Measurements from ENCODE around the gene SOCS3. TPM values are rescaled to one million over a fixed set of nuclear protein-coding genes. Genes with fewer than 3 reads are reported as not detected.
"Not testable (repeated sequence)": the region's sequence is repeated elsewhere in the genome, so short reads cannot be mapped to it uniquely, and the experiment has no call there.

SOCS3 gene
- total and polyA plus RNA-seq, 10 donors: 10.7 to 164 (median 62.1) TPM

DNA sequence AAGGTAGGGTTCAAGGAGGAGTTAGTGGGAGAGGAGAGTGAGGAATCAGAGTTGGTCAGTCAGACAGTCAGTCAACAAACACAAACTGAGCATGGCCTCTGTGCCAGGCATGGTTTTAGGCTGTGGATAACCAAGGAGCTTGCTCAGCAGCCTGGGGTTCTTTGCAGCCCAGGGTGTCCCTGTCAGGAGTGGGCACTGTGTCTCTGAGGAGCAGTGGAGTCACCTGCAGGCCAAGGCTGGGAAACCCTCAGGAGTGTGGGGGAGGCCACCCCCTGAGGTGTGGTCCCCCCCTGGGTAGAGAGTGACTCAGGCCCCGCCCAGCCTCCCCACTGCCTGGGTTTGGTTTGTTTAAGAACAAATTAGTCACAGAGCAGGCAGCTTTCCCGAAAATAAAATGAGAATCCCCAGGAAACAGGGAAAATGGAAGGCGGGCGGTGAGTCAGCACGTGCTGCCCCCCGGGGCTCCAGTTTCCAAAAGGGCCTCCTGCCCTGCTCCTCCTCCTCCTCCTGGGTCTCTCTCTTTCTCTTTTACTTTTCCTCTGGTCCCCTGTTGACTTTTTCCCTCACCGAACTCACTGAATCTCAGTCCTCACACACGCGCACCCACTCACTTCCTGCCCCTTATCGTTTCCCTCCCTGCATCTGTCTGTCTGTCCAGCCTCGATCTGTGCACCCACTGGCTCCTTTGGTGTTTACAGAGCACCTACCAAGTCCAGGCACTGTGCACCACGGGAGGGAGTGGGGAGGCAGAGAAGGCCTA lies 44.3 kb downstream of the SOCS3 start:
- intact Hi-C loops (cut with DNase I; ENCODE audit: low total_unique reads): no loop called here
- 16 to 33% (median 26%) methylated on average over 12 of the region's 12 CpGs for WGBS, 5 donors
- no peak for DNase-seq
- no peak overlapping the region for H3K4me3 ChIP-seq
- H3K4me1 ChIP-seq: peaks cover 34 to 54% (median 45%) of the 10 kb centered on the region in 6 donors
- TF ChIP-seq POLR2AphosphoS5 (IDR thresholded peaks at IDR 0.05): no peak
- no peak for TF ChIP-seq POLR2A (IDR thresholded peaks at IDR 0.05)
- TF ChIP-seq, protein P1, sequence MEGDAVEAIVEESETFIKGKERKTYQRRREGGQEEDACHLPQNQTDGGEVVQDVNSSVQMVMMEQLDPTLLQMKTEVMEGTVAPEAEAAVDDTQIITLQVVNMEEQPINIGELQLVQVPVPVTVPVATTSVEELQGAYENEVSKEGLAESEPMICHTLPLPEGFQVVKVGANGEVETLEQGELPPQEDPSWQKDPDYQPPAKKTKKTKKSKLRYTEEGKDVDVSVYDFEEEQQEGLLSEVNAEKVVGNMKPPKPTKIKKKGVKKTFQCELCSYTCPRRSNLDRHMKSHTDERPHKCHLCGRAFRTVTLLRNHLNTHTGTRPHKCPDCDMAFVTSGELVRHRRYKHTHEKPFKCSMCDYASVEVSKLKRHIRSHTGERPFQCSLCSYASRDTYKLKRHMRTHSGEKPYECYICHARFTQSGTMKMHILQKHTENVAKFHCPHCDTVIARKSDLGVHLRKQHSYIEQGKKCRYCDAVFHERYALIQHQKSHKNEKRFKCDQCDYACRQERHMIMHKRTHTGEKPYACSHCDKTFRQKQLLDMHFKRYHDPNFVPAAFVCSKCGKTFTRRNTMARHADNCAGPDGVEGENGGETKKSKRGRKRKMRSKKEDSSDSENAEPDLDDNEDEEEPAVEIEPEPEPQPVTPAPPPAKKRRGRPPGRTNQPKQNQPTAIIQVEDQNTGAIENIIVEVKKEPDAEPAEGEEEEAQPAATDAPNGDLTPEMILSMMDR (IDR thresholded peaks at IDR 0.05 in 8 of 11, conservative IDR thresholded peaks at IDR 0.05 in 3 of 11): no peak
- peak overlapping the region; percentile 45 to 83 (median 79) for H3K27ac ChIP-seq
- no peaks in the 10 kb centered on the region for H3K9me3 ChIP-seq
- H3K27me3 ChIP-seq (replicated peaks in 1 of 7): peaks cover 0 to 57% (median 9%) of the 10 kb centered on the region in 7 donors
- H3K36me3 ChIP-seq: no peaks in the 10 kb centered on the region

DNA sequence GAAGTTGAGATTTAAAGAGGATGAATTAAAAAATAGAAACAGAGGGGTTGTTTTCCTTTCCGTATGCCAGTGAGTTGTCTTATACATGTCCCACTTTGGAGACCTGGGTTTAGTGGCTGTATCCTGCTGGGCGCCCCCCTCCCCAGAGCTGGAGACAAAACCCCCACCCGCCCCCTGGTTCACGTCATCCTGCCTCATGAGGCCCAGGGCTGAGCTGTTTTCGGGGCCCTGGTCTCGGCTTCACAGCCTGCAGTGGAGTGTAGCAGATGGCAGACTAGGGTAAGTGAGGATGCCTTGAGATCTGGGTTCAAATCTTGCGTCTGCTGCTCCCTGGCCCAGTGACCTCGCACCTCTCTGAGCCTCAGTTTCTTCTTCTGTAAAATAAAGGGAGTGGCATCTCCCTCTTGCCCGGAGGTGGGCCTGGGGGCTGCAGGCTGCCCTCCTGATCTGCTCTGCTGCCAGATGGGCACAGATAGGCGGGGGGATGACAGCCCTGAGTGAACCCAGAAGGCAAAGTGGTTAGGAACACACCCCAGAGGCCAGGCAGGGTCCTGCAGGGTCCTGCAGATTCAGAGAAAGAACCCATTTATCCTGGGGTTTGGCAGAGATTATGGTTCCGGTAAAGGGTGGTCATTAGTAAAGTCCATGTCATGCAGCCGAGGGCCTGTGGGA lies 45.1 kb downstream of the SOCS3 start:
- H3K4me3 ChIP-seq: peak overlapping the region in 3 of 8 donors; percentile 47 to 72 (median 52)

DNA sequence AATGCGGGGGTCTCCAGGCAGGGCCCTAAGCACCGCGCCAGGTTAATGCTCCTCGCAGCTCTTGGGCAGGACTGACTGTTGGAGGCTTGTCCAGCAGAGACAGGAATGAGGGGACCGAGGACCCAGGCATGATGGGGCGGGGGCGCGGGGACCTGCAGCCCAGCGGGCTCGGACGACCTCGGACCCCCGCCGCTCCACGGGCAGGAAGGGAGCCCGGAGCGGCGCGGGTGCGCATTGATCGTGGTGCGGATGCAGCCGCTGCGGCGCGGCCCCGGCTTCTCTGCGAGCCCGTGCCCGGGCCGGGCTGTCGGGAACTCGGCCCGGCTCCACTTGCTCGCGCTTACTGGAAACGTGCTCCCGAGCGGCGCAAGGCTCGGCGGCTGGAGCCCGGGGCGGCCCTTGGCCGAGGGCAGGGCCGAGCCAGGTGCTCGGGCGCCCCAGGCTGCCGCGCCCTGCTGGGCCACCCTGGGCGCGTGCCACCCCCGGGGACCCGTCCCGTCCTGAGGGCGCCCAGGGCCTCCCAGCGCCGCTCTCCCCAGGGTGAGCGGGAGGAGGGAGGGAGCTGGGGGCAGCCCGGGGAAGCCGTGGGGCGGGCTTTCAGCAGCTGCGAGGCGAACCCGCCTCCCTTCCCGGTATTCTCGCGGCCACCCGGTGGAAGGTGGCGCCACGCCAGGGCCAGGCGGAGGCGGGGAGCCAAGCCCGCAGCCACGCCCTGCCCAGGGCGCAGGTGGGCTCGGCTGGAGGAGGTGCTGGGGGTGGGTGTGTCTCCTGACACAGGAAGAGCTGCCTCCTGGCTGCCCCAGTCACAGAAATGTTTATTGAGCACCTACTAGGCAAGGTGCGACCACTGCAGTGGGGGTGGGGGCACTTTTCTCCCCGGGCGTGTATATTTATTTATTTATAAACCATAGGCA lies 45.9 kb downstream of the SOCS3 start:
- intact Hi-C loops (cut with DNase I; ENCODE audit: low total_unique reads): no loop called here

More for the DNA sequence above, 45.1 kb downstream of the SOCS3 start:
- WGBS, 5 donors: 71 to 90% (median 84%) methylated on average over 11 to 12 of the region's 12 CpGs
- peaks cover 0 to 57% (median 9%) of the 10 kb centered on the region in 7 donors for H3K27me3 ChIP-seq (replicated peaks in 1 of 7)
- TF ChIP-seq, protein P1 (IDR thresholded peaks at IDR 0.05 in 8 of 11, conservative IDR thresholded peaks at IDR 0.05 in 3 of 11): no peak
- no peak for TF ChIP-seq POLR2A (IDR thresholded peaks at IDR 0.05)
- intact Hi-C loops (cut with DNase I; ENCODE audit: low total_unique reads): no loop called here
- H3K27ac ChIP-seq: peak overlapping the region in 7 of 8 donors; percentile 76 to 83 (median 80)
- no peak for DNase-seq
- H3K9me3 ChIP-seq: no peaks in the 10 kb centered on the region
- peaks cover 34 to 54% (median 45%) of the 10 kb centered on the region in 6 donors for H3K4me1 ChIP-seq
- no peaks in the 10 kb centered on the region for H3K36me3 ChIP-seq

DNA sequence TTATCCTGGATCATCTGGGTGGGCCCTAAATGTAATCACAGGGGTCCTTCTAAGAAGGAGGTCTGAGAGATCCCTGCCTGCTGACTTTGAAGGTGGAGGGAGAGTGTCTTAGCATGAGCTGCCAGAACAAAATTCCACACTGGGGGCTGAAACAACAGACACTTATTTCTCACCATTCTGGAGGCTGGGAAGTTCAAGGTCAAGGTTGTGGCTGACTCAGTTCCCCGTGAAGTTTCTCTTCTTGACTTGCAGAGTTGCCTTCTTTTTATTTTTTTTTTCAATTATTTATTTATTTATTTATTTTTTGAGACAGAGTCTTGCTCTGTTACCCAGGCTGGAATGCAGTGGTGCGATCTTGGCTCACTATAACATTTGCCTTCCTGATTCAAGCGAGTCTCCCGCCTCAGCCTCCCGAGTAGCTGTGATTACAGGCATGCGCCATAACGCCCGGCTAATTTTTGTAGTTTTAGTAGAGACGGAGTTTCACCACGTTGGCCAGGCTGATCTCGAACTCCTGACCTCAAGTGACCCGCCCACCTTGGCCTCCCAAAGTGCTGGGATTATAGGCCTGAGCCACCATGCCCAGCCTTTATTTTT lies 50.1 kb downstream of the SOCS3 start:
- H3K4me1 ChIP-seq: peaks cover 9 to 32% (median 20%) of the 10 kb centered on the region in 6 donors
- H3K4me3 ChIP-seq; H3K27ac ChIP-seq; DNase-seq; intact Hi-C loops (cut with DNase I; ENCODE audit: low total_unique reads); H3K36me3 ChIP-seq: not testable (repeated sequence)
- 89 to 96% (median 93%) methylated on average over 12 of the region's 12 CpGs for WGBS, 5 donors
- peaks cover 0 to 19% (median 13%) of the 10 kb centered on the region in 8 donors for H3K9me3 ChIP-seq
- H3K27me3 ChIP-seq (replicated peaks in 1 of 7): peaks cover 0 to 21% (median 9%) of the 10 kb centered on the region in 7 donors

More for the DNA sequence above, 45.9 kb downstream of the SOCS3 start:
- TF ChIP-seq POLR2A (IDR thresholded peaks at IDR 0.05) (no peak), POLR2AphosphoS5 (IDR thresholded peaks at IDR 0.05) (peak; percentile 71 to 86 (median 79))
- TF ChIP-seq, protein P1 (IDR thresholded peaks at IDR 0.05 in 8 of 11, conservative IDR thresholded peaks at IDR 0.05 in 3 of 11): no peak
- Histone ChIP-seq H3K27ac (peak overlapping the region in 7 of 8 donors; percentile 73 to 83 (median 80)), H3K36me3 (no peaks in the 10 kb centered on the region), H3K27me3 (replicated peaks in 1 of 7) (peaks cover 0 to 57% (median 9%) of the 10 kb centered on the region in 7 donors), H3K4me3 (peak overlapping the region; percentile 1 to 72 (median 45)), H3K9me3 (no peaks in the 10 kb centered on the region), H3K4me1 (peaks cover 34 to 54% (median 45%) of the 10 kb centered on the region in 6 donors)
- DNase-seq: peak; percentile 89
- WGBS, 5 donors: 4 to 6% (median 4%) methylated on average over 52 to 80 of the region's 80 CpGs
